ENCODE measurements around the gene DLD.

Gene DLD

GRCh38 chr7:107907790-107908189 lies 16.8 kb downstream of the DLD start:
- TF ChIP-seq CTCF (IDR thresholded peaks at IDR 0.05; ENCODE audit: low read depth, low read length), result no peak
- no peak for DNase-seq (ENCODE audit: extremely low read depth, low read depth)

- DNase-seq (ENCODE audit: extremely low read depth, low read depth), result no peak
- TF ChIP-seq CTCF (IDR thresholded peaks at IDR 0.05; ENCODE audit: low read depth, low read length), result no peak
These were observed 18.5 kb downstream of the DLD start for GRCh38 chr7:107909445-107909844.

DNA sequence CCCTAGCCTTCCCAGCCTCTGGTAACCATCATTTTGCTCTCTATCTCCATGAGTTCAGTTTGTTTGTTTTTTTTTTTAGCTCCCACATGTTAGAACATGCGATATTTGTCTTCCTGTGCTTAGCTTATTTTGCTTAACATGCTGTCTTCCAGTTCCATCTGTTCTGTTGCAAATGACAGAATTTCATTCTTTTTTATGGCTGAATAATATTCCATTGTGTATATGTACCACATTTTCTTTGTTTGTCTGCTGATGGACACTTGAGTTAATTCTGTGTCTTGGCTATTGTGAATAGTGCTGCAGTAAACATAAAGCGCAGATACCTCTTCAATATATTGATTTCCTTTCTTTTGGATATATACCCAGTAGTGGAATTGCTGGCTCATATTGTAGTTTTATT lies 21.0 kb downstream of the DLD start:
- DNase-seq (ENCODE audit: extremely low read depth, low read depth), result no peak
- TF ChIP-seq CTCF (IDR thresholded peaks at IDR 0.05; ENCODE audit: low read depth, low read length), result no peak

DNA sequence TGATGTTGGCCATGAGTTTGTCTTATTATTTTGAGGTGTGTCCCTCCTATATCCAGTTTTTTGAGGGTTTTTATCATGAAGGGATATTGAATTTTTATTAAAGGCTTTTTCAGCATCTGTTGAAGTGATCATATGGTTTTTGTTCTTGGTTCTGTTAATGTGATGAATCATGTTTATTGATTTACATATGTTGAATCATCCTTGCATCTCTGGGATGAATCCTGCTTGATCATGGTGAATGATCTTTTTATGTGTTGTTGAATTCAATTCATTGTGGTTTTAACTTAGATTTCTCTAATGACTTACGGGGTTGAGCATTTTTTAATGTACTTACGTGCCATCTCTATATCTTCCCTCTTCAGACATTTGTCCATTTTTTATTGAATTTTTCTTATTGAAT lies 22.9 kb downstream of the DLD start:
- TF ChIP-seq CTCF (IDR thresholded peaks at IDR 0.05; ENCODE audit: low read depth, low read length), result no peak
- no peak for DNase-seq (ENCODE audit: extremely low read depth, low read depth)

DNA sequence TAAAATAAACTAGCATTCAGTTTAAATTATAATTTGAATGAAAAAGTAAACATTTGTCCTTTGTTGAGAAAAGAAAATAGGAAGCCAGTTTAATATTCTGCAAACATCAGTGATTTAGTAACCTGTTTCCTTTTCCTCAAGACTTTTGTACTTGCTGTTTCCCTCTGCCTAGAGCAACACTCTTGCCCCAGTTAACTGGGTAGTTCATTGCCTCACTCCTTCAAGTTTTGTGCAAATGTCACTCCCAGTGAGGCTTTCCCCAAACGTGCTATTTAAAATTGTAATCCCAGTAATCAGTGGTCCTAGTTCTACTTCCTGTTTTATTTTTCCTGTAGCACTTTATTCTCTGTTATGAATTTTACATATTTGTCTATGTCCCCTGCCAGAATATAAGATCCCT lies 23.8 kb downstream of the DLD start:
- no peak for DNase-seq (ENCODE audit: extremely low read depth, low read depth)
- no peak for TF ChIP-seq CTCF (IDR thresholded peaks at IDR 0.05; ENCODE audit: low read depth, low read length)

DNA sequence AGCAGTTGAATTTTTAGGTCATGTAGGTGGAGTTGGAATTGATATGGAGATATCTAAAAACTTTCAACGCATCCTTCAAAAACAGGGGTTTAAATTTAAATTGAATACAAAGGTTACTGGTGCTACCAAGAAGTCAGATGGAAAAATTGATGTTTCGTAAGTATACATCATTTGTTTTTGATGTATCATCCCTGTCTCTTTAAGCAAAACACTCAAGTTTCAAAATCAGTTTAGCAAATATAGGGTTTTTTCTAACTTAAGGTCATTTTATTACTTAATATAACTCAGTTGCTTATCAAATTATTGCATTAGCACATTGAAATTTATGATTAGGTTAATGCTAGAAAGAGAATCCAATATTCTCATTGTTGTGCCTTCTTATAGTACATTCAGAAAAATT lies 24.6 kb downstream of the DLD start:
- DNase-seq (ENCODE audit: extremely low read depth, low read depth), result no peak
- TF ChIP-seq CTCF (IDR thresholded peaks at IDR 0.05; ENCODE audit: low read depth, low read length), result no peak

DNA sequence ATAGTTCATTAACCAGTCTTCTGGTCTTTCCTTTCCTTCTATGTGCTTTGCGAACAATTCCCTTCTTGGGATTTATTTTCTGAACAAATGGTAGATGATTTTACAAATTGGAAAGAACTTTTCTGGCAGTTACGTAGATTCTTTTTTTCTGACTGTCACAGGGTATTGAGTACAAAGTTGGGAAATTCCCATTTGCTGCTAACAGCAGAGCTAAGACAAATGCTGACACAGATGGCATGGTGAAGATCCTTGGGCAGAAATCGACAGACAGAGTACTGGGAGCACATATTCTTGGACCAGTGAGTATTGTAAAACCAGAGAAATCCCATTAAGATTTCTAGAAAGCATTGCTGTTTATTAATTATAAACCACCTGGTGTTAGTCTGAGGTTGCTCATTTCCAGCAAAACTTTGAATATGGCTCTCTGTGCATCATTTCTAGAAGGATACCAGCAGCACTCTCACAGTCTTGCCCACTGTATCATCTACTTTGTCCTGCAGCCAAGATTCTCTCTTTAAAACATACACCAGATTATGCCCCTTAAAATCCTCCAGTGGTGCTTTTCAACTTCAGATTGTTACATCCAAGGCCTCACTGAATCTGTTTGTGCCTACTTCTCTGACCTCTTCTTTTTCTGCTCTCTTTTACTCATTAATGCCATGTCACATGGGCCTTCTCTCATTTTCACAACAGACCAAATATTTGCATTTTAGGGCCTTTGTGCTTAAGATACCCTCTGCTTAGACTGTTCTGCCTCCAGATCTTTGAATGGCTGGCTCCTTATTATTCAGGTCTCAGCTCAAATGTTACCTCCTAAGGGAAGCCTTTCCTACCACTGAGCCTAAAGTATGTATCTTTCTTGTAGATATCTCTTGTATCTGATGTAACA lies 27.0 kb downstream of the DLD start:
- DNase-seq (ENCODE audit: extremely low read depth, low read depth), result no peak
- TF ChIP-seq CTCF (IDR thresholded peaks at IDR 0.05; ENCODE audit: low read depth, low read length), result no peak

All from AG09319 (cell line).